GM12878 (cell line): ENCODE data around the gene MYRF. TPM values are rescaled to one million over a fixed set of nuclear protein-coding genes. Genes with fewer than 3 reads are reported as not detected.

Source experiments
- ATAC-seq: fragments of 200-7000 bp; cut with Tn5 transposase; 3 replicates; pipeline ENCODE4 v1.9.1; 2020; ENCODE audit warnings: mild to moderate bottlenecking, moderate library complexity
- BruUV-seq: library from RNA; stranded (reverse); fragments of 400-500 nt; replicated peaks from 2 replicates; lab custom pipeline; 2021; lab: Mats Ljungman, UMichigan
- CTCF ChIA-PET: fragments of 300-600 bp; sonication (Branson Sonifier 250); formaldehyde crosslinking; extraction: SDS; loops from one replicate; lab custom pipeline; 2021; ENCODE audit warnings: inconsistent platforms; lab: Yijun Ruan, JAX
- POLR2A ChIA-PET: fragments of 350-600 bp; formaldehyde crosslinking; extraction: SDS; loops from one replicate; lab custom pipeline; 2021; ENCODE audit warnings: inconsistent platforms; lab: Charles Lee
- RAD21 ChIA-PET: fragments of 300-600 bp; sonication (Branson Sonifier 250); formaldehyde crosslinking; loops from one replicate; lab custom pipeline; 2023; ENCODE audit warnings: antibody characterized with exemption; ENCODE audit not compliant: unreplicated experiment; lab: Charles Lee
- SMC1A ChIA-PET: fragments of 300-600 bp; sonication (Branson Sonifier 250); formaldehyde crosslinking; loops from one replicate; lab custom pipeline; 2023; ENCODE audit not compliant: unreplicated experiment, uncharacterized antibody; lab: Charles Lee
- DNase-seq: peaks from one replicate; pipeline ENCODE4 v3.0.0-alpha.2; 2011; ENCODE audit warnings: low read depth, low spot score
- FAIRE-seq: peaks from 3 replicates; lab custom pipeline; 2011; peaks lifted over from hg19 to GRCh38; lab: Jason Lieb, UNC
- H2AFZ ChIP-seq: 2 replicates; pipeline ENCODE4 v1.6.0; 2011; ENCODE audit warnings: low read depth, low read length, control low read depth; ENCODE audit not compliant: control insufficient read depth
- H3K27ac ChIP-seq: 2 replicates; pipeline ENCODE4 v1.5.1; 2011; ENCODE audit warnings: control low read depth; ENCODE audit not compliant: control insufficient read depth, insufficient read depth
- H3K27me3 ChIP-seq, 2 experiments: replicated peaks in 1 of 2; 2 replicates each; pipeline versions ENCODE4 v1.6.0 to v1.6.1; 2011; ENCODE audit warnings: low read length in 1 of 2; ENCODE audit not compliant: control insufficient read depth in 2 of 2, insufficient read depth in 2 of 2
- H3K36me3 ChIP-seq, 2 experiments: 2 replicates each; pipeline ENCODE4 v1.5.1; 2011; ENCODE audit warnings: low read length in 1 of 2; ENCODE audit not compliant: control insufficient read depth in 2 of 2, insufficient read depth in 2 of 2
- H3K4me1 ChIP-seq: 2 replicates; pipeline ENCODE4 v1.6.1; 2011; ENCODE audit warnings: mild to moderate bottlenecking, low read length, moderate library complexity, mixed read lengths; ENCODE audit not compliant: control insufficient read depth, insufficient read depth
- H3K4me2 ChIP-seq: 2 replicates; pipeline ENCODE4 v1.6.0; 2011; ENCODE audit warnings: control low read depth; ENCODE audit not compliant: control insufficient read depth, insufficient read depth
- H3K4me3 ChIP-seq: fragments of 200-600 bp; sonication (generic); 2 replicates; pipeline ENCODE4 v1.5.1; 2016
- H3K79me2 ChIP-seq: 2 replicates; pipeline ENCODE4 v1.6.0; 2011; ENCODE audit warnings: low read length; ENCODE audit not compliant: control insufficient read depth, insufficient read depth
- H3K9ac ChIP-seq: 2 replicates; pipeline ENCODE4 v1.8.0; 2011; ENCODE audit warnings: low read length, control low read depth, mixed read lengths; ENCODE audit not compliant: control insufficient read depth, insufficient read depth
- H3K9me3 ChIP-seq: replicated peaks from 3 replicates; pipeline ENCODE4 v1.5.1; 2011; ENCODE audit warnings: mild to moderate bottlenecking, low read length; ENCODE audit not compliant: control insufficient read depth, insufficient read depth
- H4K20me1 ChIP-seq: 2 replicates; pipeline ENCODE4 v1.6.0; 2011; ENCODE audit not compliant: control insufficient read depth, insufficient read depth
- DPF2 ChIP-seq: fragments of 450-650 bp; IDR thresholded peaks from 2 replicates; pipeline ENCODE4 v1.6.1; 2017; ENCODE audit warnings: mild to moderate bottlenecking
- IRF4 ChIP-seq: IDR thresholded peaks from 2 replicates; pipeline ENCODE4 v1.6.1; 2011; ENCODE audit warnings: low read depth, low read length
- POLR2AphosphoS2 ChIP-seq: IDR thresholded peaks from 2 replicates; pipeline ENCODE4 v1.6.1; 2011; ENCODE audit warnings: low read depth, mild to moderate bottlenecking, low read length, improper control_type of control experiment, moderate library complexity
- SRF ChIP-seq, 2 experiments: IDR thresholded peaks; 2 replicates each; pipeline ENCODE4 v1.6.1; 2011; ENCODE audit warnings: low read depth in 2 of 2, low read length in 2 of 2, mild to moderate bottlenecking in 1 of 2, moderate library complexity in 1 of 2
- WGBS: methylation state at CpG from one replicate; pipeline ENCODE4 v1.1.6; 2016; ENCODE audit warnings: low lambda C conversion rate; ENCODE audit not compliant: insufficient replicate concordance, insufficient coverage; ENCODE audit errors: missing lambda C conversion rate; 5-methylcytosine and 5-hydroxymethylcytosine counted together
- in situ Hi-C: fragments of 300-500 bp; cut with MboI; formaldehyde crosslinking; loops from 9 replicates; pipeline ENCODE4 v1.14.3; 2018; ENCODE audit warnings: mixed read lengths
- intact Hi-C: fragments of 100-400 bp; cut with micrococcal nuclease; formaldehyde crosslinking; loops from one replicate; pipeline ENCODE4 v1.14.2; 2022; ENCODE audit not compliant: unreplicated experiment
- polyA plus RNA-seq, 11 experiments: library from polyadenylated mRNA; depleted of rRNA in 4 of 11; unstranded in 6 of 11; stranded (reverse) in 5 of 11; fragments of >200 nt; fragmentation: Nextera tagmentation in 4 of 11; fragmentation: Illumina TruSeq in 1 of 11; extraction: Ambion mirVana in 4 of 11; extraction: Trizol in 1 of 11; gene quantifications; 1 replicate in 1 of 11; 2 replicates in 10 of 11; pipeline versions ENCODE4 v1.2.1 to v1.2.3, GENCODE V29; 2011 to 2016; ENCODE audit warnings: inconsistent platforms in 2 of 11, missing spikeins in 2 of 11, low read depth in 1 of 11
- total RNA-seq, 4 experiments: library from RNA; depleted of rRNA in 3 of 4; stranded (reverse); fragments of >200 nt in 3 of 4; fragmentation: Illumina TruSeq in 1 of 4; extraction: Trizol in 1 of 4; gene quantifications; 2 replicates each; pipeline versions ENCODE4 v1.2.1 to v1.2.3, GENCODE V29; 2013 to 2021
- TF ChIP-seq, protein P1 (sequence below): IDR thresholded peaks from 2 replicates; pipeline ENCODE4 v1.6.1; 2012; ENCODE audit warnings: low read depth, low read length, improper control_type of control experiment
- TF ChIP-seq, protein P2 (sequence below), 3 experiments: IDR thresholded peaks in 2 of 3; conservative IDR thresholded peaks in 1 of 3; 2 replicates each; pipeline ENCODE4 v1.5.1; 2011; ENCODE audit warnings: low read depth in 3 of 3, low read length in 3 of 3, mild to moderate bottlenecking in 3 of 3, control low read depth in 2 of 3, moderate library complexity in 2 of 3, inconsistent platforms in 1 of 3, mixed read lengths in 1 of 3; ENCODE audit not compliant: control insufficient read depth in 2 of 3, insufficient read depth in 1 of 3; ENCODE audit errors: extremely low read depth in 1 of 3
- TF ChIP-seq, protein P3 (sequence below): fragments of 450-650 bp; IDR thresholded peaks from 2 replicates; pipeline ENCODE4 v1.6.1; 2018; ENCODE audit warnings: mild to moderate bottlenecking, low read depth, moderate library complexity; ENCODE audit not compliant: partially characterized antibody

The MYRF gene
- total and polyA plus RNA-seq, 10 of the 15 experiments (the other 5 are each of a cell fraction or from before 2014, with no cell fraction given): 0.27 to 15.6 (median 0.89) TPM

DNA sequence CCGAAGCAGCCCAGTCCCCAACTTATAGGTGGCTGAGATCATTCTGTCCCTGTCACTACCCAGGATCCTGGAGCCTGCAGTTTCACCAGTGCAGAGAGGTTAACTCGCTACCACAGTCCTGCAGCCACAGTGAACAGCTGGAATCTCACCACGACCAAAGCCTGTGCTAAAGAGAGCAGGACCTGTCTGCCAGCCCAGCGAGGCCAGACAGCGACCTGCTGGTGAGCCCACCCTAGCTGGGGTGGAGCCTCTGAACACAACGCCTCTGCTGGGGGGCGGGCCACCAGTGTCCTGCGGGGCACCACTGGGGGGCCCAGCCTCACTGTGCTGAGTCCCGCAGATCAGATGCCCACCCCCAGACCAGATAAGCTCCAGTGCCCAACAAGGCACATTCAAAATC is 39.0 kb upstream of the MYRF start:
- Histone ChIP-seq H4K20me1 (no peaks in the 10 kb centered on the region), H3K4me3 (no peak overlapping the region), H3K9ac (no peak overlapping the region), H2AFZ (no peak overlapping the region), H3K27ac (no peak overlapping the region), H3K27me3 (peaks cover 2 to 3% of the 10 kb centered on the region in 2 experiments; a peak in 3 of 4 replicates), H3K9me3 (no peaks in the 10 kb centered on the region), H3K4me2 (no peak overlapping the region), H3K36me3 (no peaks in the 10 kb centered on the region), H3K79me2 (no peaks in the 10 kb centered on the region), H3K4me1 (no peaks in the 10 kb centered on the region)
- ATAC-seq (no peak), FAIRE-seq (no peak), DNase-seq (no peak)
- 17% methylated on average over 9 of the region's 9 CpGs for WGBS
- ChIA-PET SMC1A (no interaction called here), RAD21 (no interaction called here), CTCF (interaction anchor here (1.3 kb wide), 1 partner anchor 20 kb away, joined by 3 read pairs; no protein-coding TSS in a partner anchor), POLR2A (no interaction called here)
- TF ChIP-seq, protein P1, sequence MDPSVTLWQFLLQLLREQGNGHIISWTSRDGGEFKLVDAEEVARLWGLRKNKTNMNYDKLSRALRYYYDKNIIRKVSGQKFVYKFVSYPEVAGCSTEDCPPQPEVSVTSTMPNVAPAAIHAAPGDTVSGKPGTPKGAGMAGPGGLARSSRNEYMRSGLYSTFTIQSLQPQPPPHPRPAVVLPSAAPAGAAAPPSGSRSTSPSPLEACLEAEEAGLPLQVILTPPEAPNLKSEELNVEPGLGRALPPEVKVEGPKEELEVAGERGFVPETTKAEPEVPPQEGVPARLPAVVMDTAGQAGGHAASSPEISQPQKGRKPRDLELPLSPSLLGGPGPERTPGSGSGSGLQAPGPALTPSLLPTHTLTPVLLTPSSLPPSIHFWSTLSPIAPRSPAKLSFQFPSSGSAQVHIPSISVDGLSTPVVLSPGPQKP: no peak
- no peak for TF ChIP-seq DPF2
- TF ChIP-seq IRF4: no peak
- TF ChIP-seq, protein P2, sequence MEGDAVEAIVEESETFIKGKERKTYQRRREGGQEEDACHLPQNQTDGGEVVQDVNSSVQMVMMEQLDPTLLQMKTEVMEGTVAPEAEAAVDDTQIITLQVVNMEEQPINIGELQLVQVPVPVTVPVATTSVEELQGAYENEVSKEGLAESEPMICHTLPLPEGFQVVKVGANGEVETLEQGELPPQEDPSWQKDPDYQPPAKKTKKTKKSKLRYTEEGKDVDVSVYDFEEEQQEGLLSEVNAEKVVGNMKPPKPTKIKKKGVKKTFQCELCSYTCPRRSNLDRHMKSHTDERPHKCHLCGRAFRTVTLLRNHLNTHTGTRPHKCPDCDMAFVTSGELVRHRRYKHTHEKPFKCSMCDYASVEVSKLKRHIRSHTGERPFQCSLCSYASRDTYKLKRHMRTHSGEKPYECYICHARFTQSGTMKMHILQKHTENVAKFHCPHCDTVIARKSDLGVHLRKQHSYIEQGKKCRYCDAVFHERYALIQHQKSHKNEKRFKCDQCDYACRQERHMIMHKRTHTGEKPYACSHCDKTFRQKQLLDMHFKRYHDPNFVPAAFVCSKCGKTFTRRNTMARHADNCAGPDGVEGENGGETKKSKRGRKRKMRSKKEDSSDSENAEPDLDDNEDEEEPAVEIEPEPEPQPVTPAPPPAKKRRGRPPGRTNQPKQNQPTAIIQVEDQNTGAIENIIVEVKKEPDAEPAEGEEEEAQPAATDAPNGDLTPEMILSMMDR (IDR thresholded peaks at IDR 0.05 in 2 of 3, conservative IDR thresholded peaks at IDR 0.05 in 1 of 3; ENCODE audit: control insufficient read depth in 2 of 3, extremely low read depth in 1 of 3, insufficient read depth in 1 of 3, low read depth in 3 of 3, low read length in 3 of 3): no peak
- no peak for TF ChIP-seq SRF (IDR thresholded peaks at IDR 0.05; ENCODE audit: low read depth in 2 of 2, low read length in 2 of 2)
- TF ChIP-seq, protein P3, sequence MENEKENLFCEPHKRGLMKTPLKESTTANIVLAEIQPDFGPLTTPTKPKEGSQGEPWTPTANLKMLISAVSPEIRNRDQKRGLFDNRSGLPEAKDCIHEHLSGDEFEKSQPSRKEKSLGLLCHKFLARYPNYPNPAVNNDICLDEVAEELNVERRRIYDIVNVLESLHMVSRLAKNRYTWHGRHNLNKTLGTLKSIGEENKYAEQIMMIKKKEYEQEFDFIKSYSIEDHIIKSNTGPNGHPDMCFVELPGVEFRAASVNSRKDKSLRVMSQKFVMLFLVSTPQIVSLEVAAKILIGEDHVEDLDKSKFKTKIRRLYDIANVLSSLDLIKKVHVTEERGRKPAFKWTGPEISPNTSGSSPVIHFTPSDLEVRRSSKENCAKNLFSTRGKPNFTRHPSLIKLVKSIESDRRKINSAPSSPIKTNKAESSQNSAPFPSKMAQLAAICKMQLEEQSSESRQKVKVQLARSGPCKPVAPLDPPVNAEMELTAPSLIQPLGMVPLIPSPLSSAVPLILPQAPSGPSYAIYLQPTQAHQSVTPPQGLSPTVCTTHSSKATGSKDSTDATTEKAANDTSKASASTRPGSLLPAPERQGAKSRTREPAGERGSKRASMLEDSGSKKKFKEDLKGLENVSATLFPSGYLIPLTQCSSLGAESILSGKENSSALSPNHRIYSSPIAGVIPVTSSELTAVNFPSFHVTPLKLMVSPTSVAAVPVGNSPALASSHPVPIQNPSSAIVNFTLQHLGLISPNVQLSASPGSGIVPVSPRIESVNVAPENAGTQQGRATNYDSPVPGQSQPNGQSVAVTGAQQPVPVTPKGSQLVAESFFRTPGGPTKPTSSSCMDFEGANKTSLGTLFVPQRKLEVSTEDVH: no peak
- TF ChIP-seq POLR2AphosphoS2: no peak
- in situ Hi-C loops (no loop called here), intact Hi-C loops (no loop called here)
- BruUV-seq: no TSS peak
